HCT116 (cell line): ENCODE data around the gene TMC2.

ENCODE experiments used
- EGR1 ChIP-seq: IDR thresholded peaks from 2 replicates; pipeline ENCODE4 v1.6.1; 2012; ENCODE audit warnings: low read depth
- EZH2 ChIP-seq: fragments of 200-600 bp; sonication (generic); IDR thresholded peaks from 2 replicates; pipeline ENCODE4 v1.6.1; 2017; ENCODE audit warnings: antibody characterized with exemption, mixed run types
- EZH2phosphoT487 ChIP-seq: fragments of 200-600 bp; IDR thresholded peaks from 2 replicates; pipeline ENCODE4 v1.6.1; 2018; ENCODE audit warnings: antibody characterized with exemption, borderline replicate concordance
- POLR2A ChIP-seq: IDR thresholded peaks from 2 replicates; pipeline ENCODE4 v1.7.0; 2011; ENCODE audit warnings: borderline replicate concordance; ENCODE audit not compliant: insufficient read depth, insufficient read length; ENCODE audit errors: extremely low read depth
- SIN3A ChIP-seq: IDR thresholded peaks from 2 replicates; pipeline ENCODE4 v1.6.1; 2012; ENCODE audit warnings: low read depth
- SRF ChIP-seq: IDR thresholded peaks from 2 replicates; pipeline ENCODE4 v1.6.1; 2012; ENCODE audit warnings: low read depth
- YY1 ChIP-seq: IDR thresholded peaks from 2 replicates; pipeline ENCODE4 v1.6.1; 2011; ENCODE audit warnings: low read length, low read depth, moderate library complexity, mild to moderate bottlenecking; ENCODE audit not compliant: insufficient replicate concordance; ENCODE audit errors: extremely low read depth
- TF ChIP-seq, protein P1 (sequence below), 3 experiments: fragments of 200-600 bp in 1 of 3; sonication (generic) in 1 of 3; IDR thresholded peaks in 2 of 3; conservative IDR thresholded peaks in 1 of 3; 2 replicates each; pipeline ENCODE4 v1.5.1; 2012 to 2017; ENCODE audit warnings: low read depth in 2 of 3, low read length in 2 of 3, antibody characterized with exemption in 1 of 3, borderline replicate concordance in 1 of 3, control low read depth in 1 of 3, mild to moderate bottlenecking in 1 of 3, mixed read lengths in 1 of 3, mixed run types in 1 of 3, moderate library complexity in 1 of 3; ENCODE audit not compliant: insufficient read depth in 1 of 3
- TF ChIP-seq, protein P2 (sequence below): IDR thresholded peaks from 2 replicates; pipeline ENCODE4 v1.6.1; 2012

DNA sequence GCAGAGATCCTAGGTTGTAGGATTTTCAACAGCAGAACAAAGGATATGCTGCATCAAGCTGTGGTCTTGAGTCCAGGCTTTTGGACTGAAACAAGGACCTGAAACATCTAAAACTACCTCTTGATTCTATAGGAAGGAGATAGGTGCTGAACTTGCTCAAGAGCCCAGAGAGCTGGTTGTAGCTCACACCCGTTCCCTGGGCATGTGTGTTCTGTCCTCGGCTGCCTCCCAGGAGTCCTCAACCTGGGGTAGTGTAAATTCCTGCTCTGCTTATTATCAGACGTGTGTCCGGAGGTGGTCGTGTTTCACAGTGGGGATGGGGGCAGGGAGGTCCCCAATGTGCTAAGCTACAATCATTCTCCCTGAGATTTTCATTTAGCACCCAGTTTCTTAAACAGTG, 120.9 kb downstream of the TMC2 start:
- TF ChIP-seq EZH2phosphoT487 (no peak), POLR2A (no peak), SIN3A (no peak), EGR1 (no peak), SRF (no peak), EZH2 (no peak), YY1 (no peak)
- TF ChIP-seq, protein P1, sequence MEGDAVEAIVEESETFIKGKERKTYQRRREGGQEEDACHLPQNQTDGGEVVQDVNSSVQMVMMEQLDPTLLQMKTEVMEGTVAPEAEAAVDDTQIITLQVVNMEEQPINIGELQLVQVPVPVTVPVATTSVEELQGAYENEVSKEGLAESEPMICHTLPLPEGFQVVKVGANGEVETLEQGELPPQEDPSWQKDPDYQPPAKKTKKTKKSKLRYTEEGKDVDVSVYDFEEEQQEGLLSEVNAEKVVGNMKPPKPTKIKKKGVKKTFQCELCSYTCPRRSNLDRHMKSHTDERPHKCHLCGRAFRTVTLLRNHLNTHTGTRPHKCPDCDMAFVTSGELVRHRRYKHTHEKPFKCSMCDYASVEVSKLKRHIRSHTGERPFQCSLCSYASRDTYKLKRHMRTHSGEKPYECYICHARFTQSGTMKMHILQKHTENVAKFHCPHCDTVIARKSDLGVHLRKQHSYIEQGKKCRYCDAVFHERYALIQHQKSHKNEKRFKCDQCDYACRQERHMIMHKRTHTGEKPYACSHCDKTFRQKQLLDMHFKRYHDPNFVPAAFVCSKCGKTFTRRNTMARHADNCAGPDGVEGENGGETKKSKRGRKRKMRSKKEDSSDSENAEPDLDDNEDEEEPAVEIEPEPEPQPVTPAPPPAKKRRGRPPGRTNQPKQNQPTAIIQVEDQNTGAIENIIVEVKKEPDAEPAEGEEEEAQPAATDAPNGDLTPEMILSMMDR (IDR thresholded peaks at IDR 0.05 in 2 of 3, conservative IDR thresholded peaks at IDR 0.05 in 1 of 3; ENCODE audit: borderline replicate concordance in 1 of 3, insufficient read depth in 1 of 3, low read depth in 2 of 3, low read length in 2 of 3), result no peak
- TF ChIP-seq, protein P2, sequence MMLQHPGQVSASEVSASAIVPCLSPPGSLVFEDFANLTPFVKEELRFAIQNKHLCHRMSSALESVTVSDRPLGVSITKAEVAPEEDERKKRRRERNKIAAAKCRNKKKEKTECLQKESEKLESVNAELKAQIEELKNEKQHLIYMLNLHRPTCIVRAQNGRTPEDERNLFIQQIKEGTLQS, result no peak
